NT2/D1 (cell line): ENCODE results near the gene OGFR.

Experiments used
- SUZ12 ChIP-seq: IDR thresholded peaks from 2 replicates; pipeline ENCODE4 v1.6.1; 2011; ENCODE audit not compliant: insufficient read length, insufficient read depth; ENCODE audit errors: extremely low read depth
- YY1 ChIP-seq: IDR thresholded peaks from 2 replicates; pipeline ENCODE4 v1.6.1; 2011; ENCODE audit not compliant: insufficient read length, insufficient read depth
- ZNF274 ChIP-seq: IDR thresholded peaks from 2 replicates; pipeline ENCODE4 v1.6.1; 2011; ENCODE audit warnings: mild to moderate bottlenecking, low read depth, low read length

- no peak for TF ChIP-seq ZNF274
- no peak for TF ChIP-seq SUZ12
- no peak for TF ChIP-seq YY1
Measured at GRCh38 chr20:62793757-62794006, 11.0 kb upstream of the OGFR start.
